Activated naive CD8-positive, alpha-beta T cell treated with anti-CD3 and anti-CD28 coated beads, Interleukin-2, amount 50 U/mL, for 24 hours (primary cell): ENCODE data around the gene CALML3.

Experiments
- ATAC-seq: fragments of 150-1000 bp; cut with Tn5 transposase; one replicate; pipeline ENCODE4 v1.10.0; 2021
- DNase-seq: peaks from one replicate; pipeline ENCODE4 v3.0.0; 2021
- H3K27ac Mint-ChIP-seq: one replicate; pipeline ENCODE4 v1.8.0; 2021; ENCODE audit warnings: mild to moderate bottlenecking, mixed read lengths
- H3K27me3 Mint-ChIP-seq: one replicate; pipeline ENCODE4 v1.8.0; 2021; ENCODE audit warnings: mixed read lengths
- H3K36me3 Mint-ChIP-seq: one replicate; pipeline ENCODE4 v1.8.0; 2021; ENCODE audit warnings: low read depth, mixed read lengths
- H3K4me1 Mint-ChIP-seq: one replicate; pipeline ENCODE4 v1.8.0; 2021; ENCODE audit warnings: mixed read lengths
- H3K4me3 Mint-ChIP-seq: one replicate; pipeline ENCODE4 v1.8.0; 2021; ENCODE audit warnings: mild to moderate bottlenecking, moderate library complexity, mixed read lengths
- H3K9me3 Mint-ChIP-seq: one replicate; pipeline ENCODE4 v1.8.0; 2021; ENCODE audit warnings: mixed read lengths

The CALML3 gene

DNA sequence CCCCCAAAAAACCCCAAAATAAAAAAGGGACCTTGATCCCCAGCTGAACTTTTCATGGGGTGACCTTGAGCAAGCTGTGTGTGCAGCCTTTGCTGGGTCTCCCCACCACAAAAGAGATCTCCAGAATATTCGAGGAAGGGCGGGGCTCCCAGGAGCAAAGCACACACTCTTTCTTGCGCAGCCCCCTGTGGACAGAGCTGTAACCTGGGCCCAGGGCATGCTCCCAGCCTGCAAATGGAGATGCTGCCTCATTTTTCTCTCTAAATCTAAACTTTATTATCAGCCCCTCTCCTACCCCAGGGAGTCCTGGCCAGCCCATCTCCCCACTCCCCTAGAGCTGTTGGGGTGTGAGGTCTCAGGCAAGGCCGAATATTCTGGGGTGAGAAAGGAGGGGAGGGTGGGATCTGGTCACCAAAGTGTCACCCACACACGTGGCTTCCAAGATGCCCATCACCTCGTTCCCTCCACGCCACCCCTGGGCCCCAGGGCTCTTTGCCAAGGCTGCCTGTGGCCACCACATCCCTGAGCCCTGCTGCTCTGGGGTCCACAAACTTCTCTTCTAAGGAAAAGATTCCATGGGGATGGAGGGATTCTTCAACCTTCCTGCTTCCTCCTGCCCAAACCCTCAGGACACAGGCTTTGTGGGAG lies 1.7 kb upstream of the CALML3 start:
- H3K27ac Mint-ChIP-seq, result no peak overlapping the region

DNA sequence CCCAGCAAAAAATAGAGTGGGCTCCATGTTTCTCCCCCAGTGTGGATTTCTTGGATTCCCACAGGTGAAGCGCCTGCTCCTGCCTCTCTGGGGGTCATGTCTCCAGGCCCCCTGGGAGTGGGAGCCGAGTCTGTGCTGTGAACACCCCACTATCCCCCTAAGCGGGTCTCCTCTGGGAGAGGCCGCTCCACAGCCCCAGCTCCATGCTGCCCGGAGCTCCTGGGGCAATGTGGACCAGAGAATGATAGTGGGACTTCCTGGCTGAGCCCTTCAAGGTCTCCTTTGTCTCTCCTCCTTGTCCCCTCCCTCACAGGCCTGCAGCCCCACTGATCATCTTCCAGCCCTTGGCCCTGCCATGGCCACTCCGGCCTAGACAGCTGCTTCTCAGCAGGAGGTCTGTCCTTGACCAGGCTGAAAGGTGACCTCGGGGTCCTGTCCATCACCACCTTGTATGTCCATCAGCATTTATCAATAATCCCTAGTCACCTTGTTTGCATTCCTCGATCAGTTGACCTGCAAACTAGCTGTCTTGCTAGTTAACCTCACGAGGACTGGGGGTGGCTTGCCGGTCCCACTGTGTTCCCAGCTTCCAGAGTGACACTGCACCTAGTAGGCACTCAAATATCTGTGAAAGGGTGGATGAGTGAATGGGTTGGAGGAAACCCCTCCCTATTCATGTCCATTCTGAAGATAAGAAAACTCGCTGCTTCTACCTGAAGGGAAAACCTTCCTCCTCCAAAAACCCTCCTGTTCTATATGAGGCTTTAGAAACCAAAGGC lies 776 bp upstream of the CALML3 start:
- Mint-ChIP-seq H3K4me3 (no peak overlapping the region), H3K27ac (no peak overlapping the region), H3K36me3 (no peaks in the 10 kb centered on the region), H3K4me1 (no peaks in the 10 kb centered on the region), H3K27me3 (peaks cover 2% of the 10 kb centered on the region), H3K9me3 (no peaks in the 10 kb centered on the region)
- DNase-seq, result no peak
- ATAC-seq, result no peak

More for the DNA sequence above, 1.7 kb upstream of the CALML3 start:
- Mint-ChIP-seq H3K4me1 (no peaks in the 10 kb centered on the region), H3K36me3 (no peaks in the 10 kb centered on the region), H3K27me3 (peaks cover 2% of the 10 kb centered on the region), H3K9me3 (no peaks in the 10 kb centered on the region), H3K4me3 (no peak overlapping the region)
- DNase-seq (no peak), ATAC-seq (no peak)

DNA sequence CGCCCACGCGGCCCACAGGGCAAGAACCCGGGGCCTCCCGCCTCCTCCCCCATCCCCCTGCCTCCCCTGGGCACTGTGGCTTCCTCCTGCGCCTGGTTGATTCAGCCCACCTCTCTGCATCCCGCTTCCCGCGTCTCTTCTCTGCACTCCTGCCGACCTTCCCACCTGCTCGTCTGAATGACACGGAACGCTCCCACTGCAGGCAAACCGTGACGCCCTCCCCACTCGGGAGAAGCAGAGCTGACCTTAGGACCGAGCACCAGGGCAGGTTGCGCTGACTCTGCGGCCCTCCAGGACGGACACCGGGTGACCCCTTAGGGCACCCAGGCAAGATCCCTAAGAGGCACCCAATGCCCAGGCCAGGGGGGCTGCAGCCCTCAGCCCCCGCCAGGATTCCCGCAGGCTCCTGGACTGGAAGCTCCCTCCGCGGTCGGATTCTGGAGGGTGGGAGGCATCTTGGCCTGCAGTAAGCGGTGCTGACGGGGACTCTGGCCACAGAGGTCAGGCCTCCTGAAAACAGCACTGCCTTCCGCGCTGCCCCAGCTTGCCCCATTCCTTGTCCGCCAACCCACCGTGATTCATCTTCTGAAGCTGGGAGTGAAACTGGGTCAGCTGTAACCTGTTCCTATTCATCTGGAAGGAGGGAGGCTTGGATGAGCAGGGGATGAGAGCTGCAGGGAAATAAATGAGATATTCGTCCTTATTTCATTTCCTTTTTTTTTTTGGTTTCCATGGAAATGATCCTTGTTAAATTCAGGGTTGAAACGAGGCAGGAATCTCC lies 990 bp downstream of the CALML3 start:
- Mint-ChIP-seq H3K36me3 (no peaks in the 10 kb centered on the region), H3K4me3 (no peak overlapping the region), H3K27ac (no peak overlapping the region), H3K9me3 (no peaks in the 10 kb centered on the region), H3K27me3 (peaks cover 2% of the 10 kb centered on the region), H3K4me1 (no peaks in the 10 kb centered on the region)
- ATAC-seq, result no peak
- DNase-seq, result no peak

DNA sequence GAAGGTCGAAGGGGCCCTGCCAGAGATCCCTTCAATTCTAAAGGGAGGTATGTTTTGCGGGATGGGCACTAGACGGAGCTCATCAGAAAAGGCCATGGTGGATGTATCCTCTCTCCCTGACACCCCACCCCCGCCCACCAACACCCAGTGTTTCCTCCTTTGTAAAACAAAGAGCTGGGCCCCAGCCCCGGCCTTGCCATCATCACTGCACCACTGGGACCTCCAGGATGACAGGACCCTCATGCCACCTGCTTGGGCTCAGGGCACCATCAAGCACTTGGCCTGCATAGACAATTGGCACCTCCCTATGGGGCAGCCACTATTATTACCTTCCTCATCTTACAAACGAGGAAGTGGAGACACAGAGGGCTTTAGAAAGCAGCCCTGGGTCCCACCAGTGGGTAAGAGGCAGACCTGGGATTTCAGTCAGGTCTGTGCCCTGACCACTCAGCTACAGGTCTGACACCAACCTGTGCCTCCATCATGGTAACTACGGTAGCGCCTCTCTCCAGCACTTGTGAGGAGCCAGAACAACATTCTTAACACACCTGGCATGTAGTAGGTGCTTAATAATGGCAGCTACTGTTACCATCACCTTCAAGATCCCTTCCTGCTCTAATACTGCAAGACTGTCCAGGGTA lies 2.0 kb downstream of the CALML3 start:
- Mint-ChIP-seq H3K4me3 (no peak overlapping the region), H3K9me3 (no peaks in the 10 kb centered on the region), H3K27ac (no peak overlapping the region), H3K36me3 (no peaks in the 10 kb centered on the region), H3K27me3 (peaks cover 2% of the 10 kb centered on the region), H3K4me1 (no peaks in the 10 kb centered on the region)
- ATAC-seq (no peak), DNase-seq (no peak)

DNA sequence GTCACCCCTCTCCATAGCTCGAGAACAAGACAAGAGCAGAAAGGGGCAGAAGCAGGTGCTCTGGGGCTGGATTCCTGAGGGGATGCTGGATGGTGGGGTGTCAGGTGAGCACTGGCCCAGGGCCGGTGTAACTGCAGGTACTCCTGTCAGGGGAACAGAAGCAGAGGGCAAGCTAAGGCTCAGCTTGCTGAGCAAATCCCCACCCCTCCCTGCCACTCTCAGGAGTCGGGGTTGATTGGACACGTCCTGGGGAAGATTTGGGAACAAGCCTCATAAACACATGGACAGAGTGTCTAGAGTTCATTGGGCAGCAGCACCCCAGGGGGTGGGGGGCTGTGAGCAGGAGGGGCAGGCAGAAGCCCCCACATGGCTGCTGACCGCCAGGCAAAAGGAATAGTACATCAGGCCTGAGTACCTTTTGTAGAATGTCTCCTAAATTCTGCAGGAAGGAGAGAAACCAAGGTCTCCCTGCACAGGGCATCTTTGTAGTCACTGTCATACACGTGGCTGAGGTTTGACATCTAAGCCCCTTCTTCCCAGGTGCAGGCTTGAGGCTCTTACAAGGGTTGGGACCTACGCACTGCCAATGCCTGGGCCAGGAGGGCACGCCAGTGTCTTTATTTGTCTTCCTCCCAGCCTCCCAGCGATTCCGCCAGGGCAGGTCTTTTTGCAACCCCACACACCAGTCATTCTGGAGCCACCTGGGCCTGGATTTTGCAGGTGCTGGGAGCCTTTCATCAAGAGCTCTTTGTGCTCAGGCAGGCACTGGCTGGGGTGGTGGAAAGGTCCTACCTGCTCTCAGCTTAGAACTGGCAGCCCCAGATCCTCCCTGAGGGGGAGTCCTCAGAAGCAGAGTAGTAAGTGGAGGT lies 2.8 kb downstream of the CALML3 start:
- no peak for DNase-seq
- no peak overlapping the region for H3K4me3 Mint-ChIP-seq
- H3K9me3 Mint-ChIP-seq, result no peaks in the 10 kb centered on the region
- H3K4me1 Mint-ChIP-seq, result no peaks in the 10 kb centered on the region
- H3K27ac Mint-ChIP-seq, result no peak overlapping the region
- H3K27me3 Mint-ChIP-seq, result peaks cover 2% of the 10 kb centered on the region
- no peak for ATAC-seq
- no peaks in the 10 kb centered on the region for H3K36me3 Mint-ChIP-seq

DNA sequence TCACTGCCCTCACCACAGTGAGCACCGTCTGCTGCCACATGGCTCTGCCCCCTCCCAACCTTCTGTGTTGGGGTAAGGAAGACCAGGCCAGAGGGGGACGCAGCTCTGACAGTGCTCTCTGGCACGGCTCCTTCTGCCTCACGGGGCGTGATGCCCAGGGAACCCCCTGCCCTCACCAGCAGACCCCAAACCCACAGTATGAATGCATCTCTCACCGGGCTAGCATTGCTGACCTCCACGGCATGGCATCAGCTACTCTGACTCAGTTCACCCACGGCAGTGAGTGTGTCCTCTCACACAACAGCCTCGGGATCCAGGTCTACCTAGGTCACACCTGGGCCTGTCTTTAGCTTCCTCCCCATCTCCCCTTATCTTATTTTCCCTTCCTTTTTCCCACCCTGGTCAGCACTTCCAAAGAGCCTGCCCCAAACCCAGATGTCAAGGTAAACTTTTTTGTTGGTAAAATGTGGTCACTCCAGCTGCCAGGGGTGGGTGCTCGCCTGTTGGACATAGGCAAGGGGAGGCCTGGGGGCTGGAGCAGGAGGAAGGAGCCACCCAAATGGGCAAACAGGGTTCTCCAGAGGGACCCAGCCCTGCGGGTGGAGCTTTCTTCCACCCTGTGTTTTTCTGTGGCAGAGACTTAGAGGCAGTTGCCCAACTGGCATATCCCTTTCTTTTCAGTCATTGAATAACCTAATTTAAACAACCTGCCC lies 4.4 kb downstream of the CALML3 start:
- no peak overlapping the region for H3K27ac Mint-ChIP-seq
- H3K36me3 Mint-ChIP-seq, result no peaks in the 10 kb centered on the region
- peaks cover 2% of the 10 kb centered on the region for H3K27me3 Mint-ChIP-seq
- DNase-seq, result no peak
- no peak overlapping the region for H3K4me3 Mint-ChIP-seq
- H3K4me1 Mint-ChIP-seq, result no peaks in the 10 kb centered on the region
- ATAC-seq, result no peak
- H3K9me3 Mint-ChIP-seq, result no peaks in the 10 kb centered on the region

DNA sequence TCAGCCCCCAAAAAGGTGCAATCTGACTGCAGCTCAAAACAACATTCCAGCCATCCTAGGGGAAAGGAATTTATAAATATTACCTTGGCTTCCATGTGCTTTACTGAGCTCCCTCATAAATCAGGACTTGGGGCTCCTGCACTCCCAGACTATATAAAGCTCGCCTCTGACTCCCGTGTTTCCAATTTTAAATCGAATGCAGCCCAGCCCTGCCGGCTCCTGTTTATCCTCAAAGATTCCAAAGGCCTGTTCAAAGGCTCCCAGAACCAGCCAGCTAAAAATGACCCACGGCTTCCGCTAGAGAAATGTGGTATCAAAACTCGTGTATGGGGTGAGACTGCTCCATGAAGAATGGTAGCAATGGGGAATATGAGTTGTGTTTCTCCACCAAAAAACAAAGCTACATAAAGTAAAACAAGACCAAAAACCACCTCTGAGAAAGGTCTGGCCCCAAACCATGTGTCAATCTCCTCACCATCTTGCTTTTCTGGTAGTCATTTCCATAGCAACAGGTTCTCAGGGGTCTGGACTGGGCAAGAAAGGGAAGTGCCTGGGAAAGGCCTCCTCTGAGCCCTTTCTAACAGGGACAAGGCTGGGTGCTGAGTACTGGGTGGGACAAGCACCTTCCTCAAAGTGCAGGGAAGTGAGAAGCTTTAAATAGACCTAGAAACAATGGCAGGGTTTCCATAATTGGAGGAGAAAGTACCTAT lies 5.1 kb downstream of the CALML3 start:
- no peak overlapping the region for H3K27ac Mint-ChIP-seq
- no peaks in the 10 kb centered on the region for H3K4me1 Mint-ChIP-seq
- H3K27me3 Mint-ChIP-seq, result peaks cover 2% of the 10 kb centered on the region
- no peak overlapping the region for H3K4me3 Mint-ChIP-seq
- no peak for ATAC-seq
- H3K36me3 Mint-ChIP-seq, result no peaks in the 10 kb centered on the region
- no peak for DNase-seq
- no peaks in the 10 kb centered on the region for H3K9me3 Mint-ChIP-seq

DNA sequence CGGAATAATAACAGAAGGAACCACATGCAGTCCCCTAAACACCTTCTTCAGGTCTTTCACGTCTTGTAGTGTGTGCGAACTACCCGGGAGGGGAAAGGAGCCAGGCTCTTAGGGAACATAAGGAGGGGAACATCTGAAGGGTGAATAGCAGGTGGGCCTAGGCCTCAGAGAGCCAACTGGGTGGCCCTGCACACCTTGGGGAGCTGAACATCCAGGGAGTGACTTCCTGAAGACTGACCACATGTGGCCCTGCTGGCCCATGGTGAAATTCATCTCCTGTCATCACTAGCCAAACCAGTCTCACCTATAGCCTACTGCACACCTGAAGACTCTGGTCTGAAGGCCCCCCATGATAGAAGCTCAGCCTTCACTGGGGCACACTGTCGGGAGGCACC lies 5.6 kb downstream of the CALML3 start:
- H3K4me3 Mint-ChIP-seq, result no peak overlapping the region
- ATAC-seq (no peak), DNase-seq (no peak)
- H3K4me1 Mint-ChIP-seq, result no peaks in the 10 kb centered on the region
- H3K9me3 Mint-ChIP-seq, result no peaks in the 10 kb centered on the region
- peaks cover 2% of the 10 kb centered on the region for H3K27me3 Mint-ChIP-seq
- H3K36me3 Mint-ChIP-seq, result no peaks in the 10 kb centered on the region
- H3K27ac Mint-ChIP-seq, result no peak overlapping the region

DNA sequence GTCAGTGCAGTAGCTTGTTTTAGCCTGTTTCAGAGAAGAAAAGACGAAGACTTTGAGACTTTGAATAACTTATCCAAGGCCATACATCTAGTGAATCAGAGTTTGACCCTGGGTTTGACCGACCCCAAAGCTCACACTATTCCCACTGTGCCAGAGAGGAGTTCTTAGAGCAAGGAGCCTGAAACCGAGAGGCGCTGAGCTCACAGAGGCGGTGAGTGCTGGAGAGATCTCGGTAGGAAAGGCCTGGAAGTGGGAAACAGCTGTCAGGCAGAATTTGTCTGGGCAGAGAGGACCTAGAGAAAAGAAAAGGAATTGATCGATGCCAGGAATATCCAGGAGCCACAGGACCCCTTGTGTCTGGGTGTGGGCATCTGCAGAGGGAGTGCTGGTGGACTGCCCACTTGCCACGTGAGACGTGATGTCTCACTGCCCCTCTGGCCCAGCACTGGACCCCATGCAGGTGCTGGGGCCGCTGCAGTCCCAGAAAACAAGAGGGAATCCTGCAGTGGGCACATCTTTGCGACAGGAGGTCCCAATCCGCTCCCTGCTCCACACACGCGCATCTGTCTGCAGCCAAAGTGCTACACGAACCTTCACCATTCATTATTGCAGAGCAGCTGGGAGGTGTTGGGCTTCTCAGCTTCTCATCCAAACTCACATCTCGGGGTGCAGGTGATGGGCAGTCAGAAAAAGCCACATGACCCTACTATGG lies 6.2 kb downstream of the CALML3 start:
- DNase-seq, result no peak
- no peaks in the 10 kb centered on the region for H3K9me3 Mint-ChIP-seq
- no peak overlapping the region for H3K27ac Mint-ChIP-seq

DNA sequence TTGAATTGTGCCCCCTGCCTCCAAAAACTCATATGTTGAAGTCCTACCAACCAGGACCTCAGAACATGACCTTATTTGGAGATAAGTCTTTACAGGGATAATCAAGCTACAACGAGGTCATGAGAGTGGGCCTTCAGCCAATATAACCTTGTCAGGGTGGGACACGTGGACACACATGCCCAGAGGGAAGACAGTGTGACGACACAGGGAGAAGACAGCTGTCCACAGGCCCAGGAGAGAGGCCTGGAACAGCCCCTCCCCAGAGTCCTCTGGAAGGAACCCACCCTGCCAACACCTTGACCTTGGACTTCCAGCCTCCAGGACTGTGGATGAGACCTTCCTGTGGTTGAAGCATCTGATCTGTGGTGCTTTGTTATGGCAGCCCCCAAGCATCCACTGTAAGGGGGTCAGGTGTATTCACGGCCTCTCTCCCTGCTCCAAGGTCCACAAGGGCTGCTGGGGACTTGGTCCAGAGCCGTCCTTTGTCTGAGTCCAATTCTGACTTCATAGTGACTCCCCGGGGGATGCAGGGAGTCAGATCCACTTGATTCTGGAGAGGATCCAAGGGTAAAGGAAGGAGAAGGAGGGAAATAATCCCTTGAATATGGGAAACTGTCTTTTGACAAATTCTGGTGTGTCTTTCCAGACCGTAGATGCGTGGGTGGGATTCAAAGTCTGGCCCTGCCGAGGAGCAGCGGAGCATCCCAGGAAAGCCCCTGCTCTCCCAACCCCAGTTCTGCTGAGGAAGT lies 7.0 kb downstream of the CALML3 start:
- no peaks in the 10 kb centered on the region for H3K27me3 Mint-ChIP-seq
- H3K4me3 Mint-ChIP-seq, result no peak overlapping the region
- H3K36me3 Mint-ChIP-seq, result no peaks in the 10 kb centered on the region
- no peak overlapping the region for H3K27ac Mint-ChIP-seq
- DNase-seq (no peak), ATAC-seq (no peak)
- no peaks in the 10 kb centered on the region for H3K9me3 Mint-ChIP-seq
- H3K4me1 Mint-ChIP-seq, result no peaks in the 10 kb centered on the region

More for the DNA sequence above, 6.2 kb downstream of the CALML3 start:
- no peak overlapping the region for H3K4me3 Mint-ChIP-seq
- no peaks in the 10 kb centered on the region for H3K27me3 Mint-ChIP-seq
- H3K36me3 Mint-ChIP-seq, result no peaks in the 10 kb centered on the region
- H3K4me1 Mint-ChIP-seq, result no peaks in the 10 kb centered on the region
- ATAC-seq, result no peak

DNA sequence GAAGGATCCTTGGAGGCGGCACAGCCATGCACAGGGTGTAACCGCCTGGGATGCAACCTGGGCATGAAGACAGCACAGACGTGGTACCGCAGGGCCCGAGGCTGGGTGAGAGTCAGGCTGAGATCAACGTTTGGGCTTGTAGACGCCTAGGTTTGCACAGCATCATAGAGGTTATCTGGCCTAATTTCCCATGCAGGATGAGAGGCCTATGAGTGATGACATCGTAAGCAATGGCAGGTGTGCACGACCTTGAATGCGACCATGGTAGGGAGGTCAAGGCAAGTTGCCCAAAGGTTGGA lies 7.5 kb downstream of the CALML3 start:
- H3K4me3 Mint-ChIP-seq, result no peak overlapping the region
- ATAC-seq, result no peak
- no peak for DNase-seq
- H3K27me3 Mint-ChIP-seq, result no peaks in the 10 kb centered on the region
- no peaks in the 10 kb centered on the region for H3K36me3 Mint-ChIP-seq
- no peaks in the 10 kb centered on the region for H3K4me1 Mint-ChIP-seq
- no peaks in the 10 kb centered on the region for H3K9me3 Mint-ChIP-seq
- H3K27ac Mint-ChIP-seq, result no peak overlapping the region

DNA sequence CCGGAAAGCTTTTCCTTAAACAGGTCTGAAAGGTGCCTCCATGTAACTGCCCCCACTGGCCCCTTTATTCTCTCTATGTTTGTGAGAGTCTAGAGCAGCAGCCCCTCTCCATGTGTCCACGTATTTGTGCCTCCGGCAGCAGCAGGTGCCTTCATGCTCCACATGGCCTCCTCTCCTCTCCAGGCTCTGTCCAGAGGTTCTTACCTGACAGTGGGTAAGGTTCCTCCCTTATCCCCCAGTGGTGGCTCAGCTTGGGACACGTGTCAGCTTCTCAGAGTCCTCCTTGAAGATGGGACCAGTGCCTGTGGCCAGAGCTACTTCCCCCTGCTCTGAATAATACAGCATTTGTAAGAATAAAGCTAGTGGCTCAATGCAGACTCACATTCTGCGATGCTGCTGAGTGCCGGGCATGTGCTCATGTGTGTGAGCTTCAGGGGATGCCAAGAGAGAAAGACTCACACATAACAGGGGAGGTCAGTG lies 7.9 kb downstream of the CALML3 start:
- DNase-seq, result no peak
- H3K9me3 Mint-ChIP-seq, result no peaks in the 10 kb centered on the region
- no peak overlapping the region for H3K27ac Mint-ChIP-seq
- H3K27me3 Mint-ChIP-seq, result no peaks in the 10 kb centered on the region
- no peaks in the 10 kb centered on the region for H3K36me3 Mint-ChIP-seq
- no peak overlapping the region for H3K4me3 Mint-ChIP-seq
- ATAC-seq, result no peak
- H3K4me1 Mint-ChIP-seq, result no peaks in the 10 kb centered on the region
